D721Med (cell line): ENCODE results near the gene ZNF343.

ENCODE experiments used
- DNase-seq: peaks from one replicate; pipeline ENCODE4 v3.0.0; 2011; ENCODE audit warnings: low spot score; ENCODE audit not compliant: insufficient read length
- FAIRE-seq: peaks from 2 replicates; lab custom pipeline; 2011; peaks lifted over from hg19 to GRCh38; lab: Jason Lieb, UNC
- CTCF ChIP-seq: IDR thresholded peaks from 2 replicates; pipeline ENCODE4 v1.5.1; 2012; ENCODE audit warnings: mild to moderate bottlenecking, control low read depth; ENCODE audit not compliant: insufficient read depth; ENCODE audit errors: missing control alignments

Gene ZNF343

GRCh38 chr20:2469991-2470422 lies 38.7 kb downstream of the ZNF343 start:
- no peak for TF ChIP-seq CTCF
- no peak for FAIRE-seq
- no peak for DNase-seq

GRCh38 chr20:2468581-2469407 lies 39.9 kb downstream of the ZNF343 start:
- no peak for TF ChIP-seq CTCF
- no peak for FAIRE-seq
- DNase-seq = no peak

- FAIRE-seq (no peak), DNase-seq (no peak)
- no peak for TF ChIP-seq CTCF
Observed at GRCh38 chr20:2467412-2467811, 41.3 kb downstream of the ZNF343 start.

- DNase-seq (no peak), FAIRE-seq (no peak)
- TF ChIP-seq CTCF = no peak
Observed at GRCh38 chr20:2465100-2465499, 43.6 kb downstream of the ZNF343 start.

- no peak for TF ChIP-seq CTCF
- DNase-seq = no peak
- FAIRE-seq = no peak
Observed at GRCh38 chr20:2463616-2464365, 44.9 kb downstream of the ZNF343 start.

GRCh38 chr20:2462484-2462883 lies 46.2 kb downstream of the ZNF343 start:
- no peak for DNase-seq
- no peak for FAIRE-seq
- TF ChIP-seq CTCF = no peak
